SK-N-SH (cell line): ENCODE results near the gene FYN.

Experiments used
- TAF1 ChIP-seq: IDR thresholded peaks from 2 replicates; pipeline ENCODE4 v1.6.1; 2012; ENCODE audit warnings: low read depth, mild to moderate bottlenecking, low read length, moderate library complexity, borderline replicate concordance
- TEAD4 ChIP-seq: IDR thresholded peaks from 2 replicates; pipeline ENCODE4 v1.4.0; 2012; ENCODE audit warnings: mild to moderate bottlenecking, borderline replicate concordance; ENCODE audit not compliant: insufficient read depth
- YY1 ChIP-seq: IDR thresholded peaks from 2 replicates; pipeline ENCODE4 v1.4.0; 2012; ENCODE audit warnings: low read depth, mild to moderate bottlenecking
- TF ChIP-seq, protein P1 (sequence below): fragments of 200-600 bp; sonication (generic); IDR thresholded peaks from 2 replicates; pipeline ENCODE4 v1.6.1; 2017; ENCODE audit warnings: antibody characterized with exemption, mild to moderate bottlenecking, moderate library complexity

DNA sequence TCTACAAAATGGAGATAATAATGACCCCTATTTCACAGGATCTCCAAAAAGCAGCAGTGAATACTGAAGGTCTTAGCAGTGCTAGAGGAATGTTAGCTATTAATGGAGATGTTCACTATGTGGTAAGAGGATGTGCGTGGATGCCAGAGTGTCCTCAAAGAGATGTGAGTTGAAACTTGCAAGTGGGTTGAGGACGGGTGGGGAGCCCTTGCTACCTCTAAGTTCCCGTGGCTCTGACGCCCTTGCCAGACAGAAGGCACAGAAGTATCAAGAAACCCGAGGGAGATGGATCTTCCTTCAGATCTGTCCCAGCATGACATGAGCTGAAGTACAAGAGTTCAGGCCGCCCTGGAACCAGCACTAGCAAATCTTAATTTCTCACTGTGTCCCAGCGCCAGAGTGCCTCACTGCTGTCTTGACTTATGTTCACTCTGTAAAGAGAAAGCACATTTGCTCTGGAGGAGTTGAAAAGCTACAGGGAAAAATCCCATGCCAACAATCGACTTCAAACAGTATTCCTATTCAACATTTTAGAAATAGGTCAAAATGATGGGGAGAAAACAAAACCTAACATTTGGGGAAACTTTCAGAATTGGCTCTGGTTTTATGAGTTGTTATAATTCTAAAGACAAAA is 59.5 kb downstream of the FYN start:
- TF ChIP-seq YY1 (no peak), TAF1 (no peak), TEAD4 (no peak)
- TF ChIP-seq, protein P1, sequence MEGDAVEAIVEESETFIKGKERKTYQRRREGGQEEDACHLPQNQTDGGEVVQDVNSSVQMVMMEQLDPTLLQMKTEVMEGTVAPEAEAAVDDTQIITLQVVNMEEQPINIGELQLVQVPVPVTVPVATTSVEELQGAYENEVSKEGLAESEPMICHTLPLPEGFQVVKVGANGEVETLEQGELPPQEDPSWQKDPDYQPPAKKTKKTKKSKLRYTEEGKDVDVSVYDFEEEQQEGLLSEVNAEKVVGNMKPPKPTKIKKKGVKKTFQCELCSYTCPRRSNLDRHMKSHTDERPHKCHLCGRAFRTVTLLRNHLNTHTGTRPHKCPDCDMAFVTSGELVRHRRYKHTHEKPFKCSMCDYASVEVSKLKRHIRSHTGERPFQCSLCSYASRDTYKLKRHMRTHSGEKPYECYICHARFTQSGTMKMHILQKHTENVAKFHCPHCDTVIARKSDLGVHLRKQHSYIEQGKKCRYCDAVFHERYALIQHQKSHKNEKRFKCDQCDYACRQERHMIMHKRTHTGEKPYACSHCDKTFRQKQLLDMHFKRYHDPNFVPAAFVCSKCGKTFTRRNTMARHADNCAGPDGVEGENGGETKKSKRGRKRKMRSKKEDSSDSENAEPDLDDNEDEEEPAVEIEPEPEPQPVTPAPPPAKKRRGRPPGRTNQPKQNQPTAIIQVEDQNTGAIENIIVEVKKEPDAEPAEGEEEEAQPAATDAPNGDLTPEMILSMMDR: no peak
